HUES48 (cell line): Measurements from ENCODE around the gene CTDSP2.
"Not testable (repeated sequence)": the region's sequence is repeated elsewhere in the genome, so short reads cannot be mapped to it uniquely, and the experiment has no call there.

Source experiments
- H3K27ac ChIP-seq: one replicate; pipeline ENCODE4 v1.7.0; 2013; ENCODE audit warnings: low read depth, low read length, inconsistent platforms
- H3K27me3 ChIP-seq: 2 replicates; pipeline ENCODE4 v1.6.1; 2013; ENCODE audit warnings: mild to moderate bottlenecking, low read length; ENCODE audit not compliant: control insufficient read depth, insufficient read depth
- H3K36me3 ChIP-seq: 2 replicates; pipeline ENCODE4 v1.6.1; 2013; ENCODE audit warnings: low read length; ENCODE audit not compliant: control insufficient read depth, insufficient read depth
- H3K4me1 ChIP-seq: 2 replicates; pipeline ENCODE4 v1.6.1; 2013; ENCODE audit warnings: mild to moderate bottlenecking, low read length; ENCODE audit not compliant: control insufficient read depth, insufficient read depth
- H3K4me3 ChIP-seq: 2 replicates; pipeline ENCODE4 v1.5.1; 2013; ENCODE audit warnings: mild to moderate bottlenecking, low read depth, low read length
- H3K9ac ChIP-seq: 2 replicates; pipeline ENCODE4 v1.6.1; 2013; ENCODE audit warnings: mild to moderate bottlenecking, low read depth, low read length, moderate library complexity
- H3K9me3 ChIP-seq: 2 replicates; pipeline ENCODE4 v1.6.1; 2013; ENCODE audit warnings: low read length; ENCODE audit not compliant: control insufficient read depth, insufficient read depth

The CTDSP2 gene

DNA sequence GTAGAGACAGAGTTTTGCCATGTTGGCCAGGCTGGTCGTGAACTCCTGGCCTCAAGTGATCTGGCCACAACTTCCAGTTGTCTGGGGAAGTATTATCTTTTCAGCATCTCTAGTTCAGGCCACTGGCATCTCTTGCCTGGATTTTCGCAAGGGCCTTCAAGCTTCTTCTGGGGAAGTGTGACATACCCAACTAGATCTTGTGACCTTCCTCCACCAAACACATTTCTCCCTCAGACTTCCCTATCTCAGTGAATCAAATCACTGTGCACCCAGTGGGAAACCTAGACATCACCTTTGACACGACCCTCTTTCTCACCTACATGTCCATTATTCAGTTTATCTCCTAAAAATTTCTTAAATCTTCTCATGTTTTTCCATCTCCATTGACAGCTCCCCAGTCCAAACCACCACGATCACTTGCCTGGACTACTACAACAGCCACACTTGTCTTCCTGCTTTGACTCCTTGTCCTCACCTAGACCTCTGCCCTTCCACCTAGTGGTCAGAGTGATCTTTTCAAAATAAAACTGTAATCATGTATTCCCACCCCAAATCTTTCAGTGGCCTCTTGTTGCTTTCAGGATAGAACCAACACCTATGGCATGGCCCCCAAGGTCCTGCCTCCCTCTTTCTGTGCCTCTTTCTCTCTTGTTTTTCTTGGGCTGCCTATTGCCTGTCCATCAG is 70.8 kb downstream of the CTDSP2 start:
- peaks cover 3% of the 10 kb centered on the region for H3K36me3 ChIP-seq
- H3K27me3 ChIP-seq, result peaks cover 6% of the 10 kb centered on the region; the same call in 1 of the 2 replicates
- no peaks in the 10 kb centered on the region for H3K4me1 ChIP-seq
- H3K9me3 ChIP-seq, result no peaks in the 10 kb centered on the region
- H3K9ac ChIP-seq, result no peak overlapping the region
- no peak overlapping the region for H3K27ac ChIP-seq
- H3K4me3 ChIP-seq, result no peak overlapping the region

DNA sequence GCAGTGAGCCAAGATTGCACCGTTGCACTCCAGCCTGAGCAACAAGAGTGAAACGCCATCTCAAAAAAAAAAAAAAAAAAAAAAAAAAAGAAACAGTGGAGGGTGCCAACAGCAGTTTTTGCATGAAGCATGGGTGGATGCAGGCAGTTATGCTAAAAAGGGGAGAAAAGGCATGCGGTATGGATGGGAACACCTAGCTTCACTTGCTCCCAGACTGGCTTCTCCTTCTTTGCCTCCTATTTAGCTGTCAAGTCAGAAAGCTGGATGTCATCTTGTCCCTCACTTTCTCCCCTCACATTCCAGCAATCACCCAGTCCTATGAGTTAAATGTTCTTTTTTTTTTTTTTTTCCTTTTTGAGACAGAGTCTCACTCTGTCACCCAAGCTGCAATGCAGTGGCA is 71.5 kb downstream of the CTDSP2 start:
- Histone ChIP-seq H3K27me3 (peaks cover 6% of the 10 kb centered on the region; the same call in 1 of the 2 replicates), H3K4me3 (no peak overlapping the region), H3K9me3 (no peaks in the 10 kb centered on the region), H3K36me3 (peaks cover 10% of the 10 kb centered on the region), H3K4me1 (no peaks in the 10 kb centered on the region), H3K9ac (no peak overlapping the region), H3K27ac (no peak overlapping the region)

GRCh38 chr12:57774634-57775033 is 71.9 kb downstream of the CTDSP2 start:
- H3K4me1 ChIP-seq, H3K27me3 ChIP-seq, H3K9ac ChIP-seq, H3K9me3 ChIP-seq, H3K4me3 ChIP-seq, H3K27ac ChIP-seq: not testable (repeated sequence)
- H3K36me3 ChIP-seq, result peaks cover 14% of the 10 kb centered on the region

DNA sequence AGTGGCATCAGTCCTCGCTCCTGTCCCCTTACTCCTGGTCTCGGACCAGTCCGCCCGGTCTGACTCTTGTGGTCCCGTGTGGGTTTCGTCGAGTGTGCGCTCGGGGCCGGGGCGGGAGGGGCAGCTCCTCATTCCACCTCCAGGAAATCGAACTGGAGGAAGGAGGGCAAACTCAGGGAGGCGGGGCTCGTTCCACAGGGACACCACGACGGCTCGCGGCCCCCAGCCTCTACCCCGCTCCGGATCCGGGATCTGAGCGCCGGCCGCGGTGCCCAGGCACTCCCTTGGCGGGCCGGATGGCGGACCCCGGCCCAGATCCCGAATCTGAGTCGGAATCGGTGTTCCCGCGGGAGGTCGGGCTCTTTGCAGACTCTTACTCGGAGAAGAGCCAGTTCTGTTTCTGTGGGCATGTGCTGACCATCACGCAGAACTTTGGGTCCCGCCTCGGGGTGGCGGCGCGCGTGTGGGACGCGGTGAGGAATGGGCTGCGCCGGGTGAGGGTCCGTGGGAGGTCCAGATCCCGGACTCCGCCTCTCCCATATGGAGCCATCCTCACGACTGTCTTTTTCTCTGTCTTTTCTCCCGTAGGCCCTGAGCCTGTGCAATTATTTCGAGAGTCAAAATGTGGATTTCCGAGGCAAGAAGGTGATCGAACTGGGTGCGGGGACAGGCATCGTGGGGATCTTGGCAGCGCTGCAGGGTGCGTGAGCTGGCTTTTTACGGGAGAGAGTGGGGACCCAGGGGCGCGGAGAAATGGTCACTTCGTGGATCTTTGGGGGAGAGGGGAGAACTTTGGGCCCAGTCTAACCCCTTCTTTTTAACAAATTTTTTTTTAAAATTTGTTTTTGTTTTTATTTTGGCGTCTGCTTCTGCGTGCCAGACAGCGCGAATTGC is 73.9 kb downstream of the CTDSP2 start, which contains the start of gene EEF1AKMT3:
Gene EEF1AKMT3, plus strand, starts transcription at position 186 of the 894 bp plus-strand sequence. Its CDS starts 111 bp downstream, at position 297.
- Histone ChIP-seq H3K4me3 (peak within 1 kb of the TSS; percentile 97), H3K36me3 (peaks cover 33% of the 10 kb centered on the region), H3K9ac (peak within 1 kb of the TSS; percentile 100)

GRCh38 chr12:57771873-57772428 is 74.6 kb downstream of the CTDSP2 start, which contains the start of gene METTL1:
TSS of gene METTL1 (minus strand) at chr12:57772105. CDS start at chr12:57772083, 22 bp downstream.
- Histone ChIP-seq H3K4me3 (peak within 1 kb of the TSS; percentile 97), H3K4me1 (peaks cover 4% of the 10 kb centered on the region; the same call in 1 of the 2 replicates), H3K36me3 (peaks cover 33% of the 10 kb centered on the region), H3K9me3 (no peaks in the 10 kb centered on the region), H3K9ac (peak within 1 kb of the TSS; percentile 100), H3K27ac (peak within 1 kb of the TSS; percentile 98), H3K27me3 (peaks cover 9% of the 10 kb centered on the region)

More for the DNA sequence above, 73.9 kb downstream of the CTDSP2 start, which contains the start of gene EEF1AKMT3:
- peaks cover 6% of the 10 kb centered on the region; the same call in 1 of the 2 replicates for H3K27me3 ChIP-seq
- H3K4me1 ChIP-seq, result no peaks in the 10 kb centered on the region
- H3K27ac ChIP-seq, result peak within 1 kb of the TSS; percentile 98
- no peaks in the 10 kb centered on the region for H3K9me3 ChIP-seq

DNA sequence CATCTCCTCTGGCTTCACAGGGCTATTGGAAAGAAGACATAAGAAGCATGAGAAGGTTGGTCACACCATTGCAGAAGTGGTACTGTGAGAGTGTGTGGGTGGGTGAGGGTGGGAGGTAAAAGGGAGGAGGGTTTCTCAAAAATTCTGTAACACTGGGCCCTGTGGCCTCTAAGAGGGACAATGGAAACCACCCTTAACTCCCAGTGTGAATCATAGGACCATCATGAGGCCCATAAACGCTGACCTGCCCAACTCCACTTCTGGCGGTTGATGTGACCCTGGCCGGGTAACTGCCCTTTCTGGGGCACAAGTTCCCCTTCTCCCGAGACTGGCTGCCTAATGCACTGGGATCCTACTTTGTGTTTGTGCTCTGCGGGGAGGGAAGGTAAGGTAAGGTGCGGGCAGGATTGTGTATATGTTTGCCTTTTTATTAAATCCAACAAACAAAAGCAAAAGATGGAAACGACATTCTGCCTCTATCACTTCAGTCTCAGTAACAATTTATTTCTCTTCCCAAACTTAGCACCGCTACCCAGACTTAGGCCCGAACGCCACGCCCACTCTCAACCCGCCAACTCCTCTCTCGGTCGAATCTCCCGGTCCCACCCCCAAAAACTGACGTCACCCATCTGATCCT is 75.2 kb downstream of the CTDSP2 start:
- peak overlapping the region; percentile 98 for H3K27ac ChIP-seq

GRCh38 chr12:57770734-57771133 is 75.8 kb downstream of the CTDSP2 start:
- no peak overlapping the region for H3K9ac ChIP-seq
- peaks cover 12% of the 10 kb centered on the region for H3K4me1 ChIP-seq
- 0 out of 2 replicates have a peak overlapping the region, but pooled peaks have one; percentile 97 for H3K4me3 ChIP-seq
- no peaks in the 10 kb centered on the region for H3K9me3 ChIP-seq
- peaks cover 22% of the 10 kb centered on the region for H3K27me3 ChIP-seq
- no peak overlapping the region for H3K27ac ChIP-seq
- H3K36me3 ChIP-seq, result peaks cover 33% of the 10 kb centered on the region

More for the DNA sequence above, 75.2 kb downstream of the CTDSP2 start:
- H3K4me3 ChIP-seq, result peak overlapping the region; percentile 97
- H3K4me1 ChIP-seq, result peaks cover 7% of the 10 kb centered on the region
- peaks cover 15% of the 10 kb centered on the region for H3K27me3 ChIP-seq
- peak overlapping the region; percentile 100 for H3K9ac ChIP-seq
- no peaks in the 10 kb centered on the region for H3K9me3 ChIP-seq
- peaks cover 33% of the 10 kb centered on the region for H3K36me3 ChIP-seq
